ENCODE measurements around the gene CD2AP. TPM values are rescaled to one million over a fixed set of nuclear protein-coding genes. Genes with fewer than 3 reads are reported as not detected.

The CD2AP gene
- total RNA-seq, 1 donor from 2014 or later = 68.8 TPM

GRCh38 chr6:47525330-47526057, 47.9 kb downstream of the CD2AP start:
- H3K36me3 Mint-ChIP-seq (ENCODE audit: low read depth, unreplicated experiment) = peaks cover 3% of the 10 kb centered on the region
- H2AFZ ChIP-seq (ENCODE audit: low read depth, low read length) = no peak overlapping the region
- H3K4me1 ChIP-seq (ENCODE audit: insufficient read depth, low read length) = no peaks in the 10 kb centered on the region
- FAIRE-seq = no peak
- H3K79me2 ChIP-seq (ENCODE audit: insufficient read depth, low read length) = peaks cover 93% of the 10 kb centered on the region
- no peak overlapping the region for H3K4me2 ChIP-seq (ENCODE audit: low read length)
- no peaks in the 10 kb centered on the region for H3K9me3 Mint-ChIP-seq (ENCODE audit: unreplicated experiment)
- no peak overlapping the region for H3K9ac ChIP-seq (ENCODE audit: low read length)
- H3K4me3 ChIP-seq (ENCODE audit: insufficient read depth, low read depth, low read length) = no peak overlapping the region
- TF ChIP-seq EZH2 (IDR thresholded peaks at IDR 0.05; ENCODE audit: insufficient read depth, low read length) (no peak), CTCF (IDR thresholded peaks at IDR 0.05; ENCODE audit: insufficient read depth, low read depth, low read length) (no peak)
- H3K27ac ChIP-seq (ENCODE audit: low read depth, low read length) = no peak overlapping the region
- no peaks in the 10 kb centered on the region for H3K9me3 ChIP-seq (ENCODE audit: insufficient read depth, low read depth, low read length)
- no peak for DNase-seq (ENCODE audit: low read depth)
- H3K4me1 Mint-ChIP-seq (ENCODE audit: low read depth, unreplicated experiment) = peaks cover 24% of the 10 kb centered on the region
- no peak overlapping the region for H3K27ac Mint-ChIP-seq (ENCODE audit: unreplicated experiment)
- H3K4me3 Mint-ChIP-seq (ENCODE audit: unreplicated experiment) = no peak overlapping the region
- H3K27me3 Mint-ChIP-seq (ENCODE audit: low read depth, unreplicated experiment) = no peaks in the 10 kb centered on the region
- no peaks in the 10 kb centered on the region for H3K36me3 ChIP-seq (ENCODE audit: insufficient read depth, low read length)
- no peaks in the 10 kb centered on the region for H3K27me3 ChIP-seq (ENCODE audit: insufficient read depth, low read length)
- H4K20me1 ChIP-seq (ENCODE audit: insufficient read depth, low read length) = peaks cover 51% of the 10 kb centered on the region

- no peaks in the 10 kb centered on the region for H3K9me3 ChIP-seq (ENCODE audit: insufficient read depth, low read depth, low read length)
- Mint-ChIP-seq H3K36me3 (ENCODE audit: low read depth, unreplicated experiment) (peaks cover 3% of the 10 kb centered on the region), H3K9me3 (ENCODE audit: unreplicated experiment) (no peaks in the 10 kb centered on the region), H3K27ac (ENCODE audit: unreplicated experiment) (no peak overlapping the region), H3K4me1 (ENCODE audit: low read depth, unreplicated experiment) (peaks cover 24% of the 10 kb centered on the region), H3K4me3 (ENCODE audit: unreplicated experiment) (no peak overlapping the region), H3K27me3 (ENCODE audit: low read depth, unreplicated experiment) (no peaks in the 10 kb centered on the region)
- H3K4me3 ChIP-seq (ENCODE audit: insufficient read depth, low read depth, low read length) = no peak overlapping the region
- DNase-seq (ENCODE audit: low read depth) (no peak), FAIRE-seq (no peak)
- H4K20me1 ChIP-seq (ENCODE audit: insufficient read depth, low read length) = peaks cover 40% of the 10 kb centered on the region
- peaks cover 92% of the 10 kb centered on the region for H3K79me2 ChIP-seq (ENCODE audit: insufficient read depth, low read length)
- H3K27me3 ChIP-seq (ENCODE audit: insufficient read depth, low read length) = no peaks in the 10 kb centered on the region
- TF ChIP-seq EZH2 (IDR thresholded peaks at IDR 0.05; ENCODE audit: insufficient read depth, low read length) = no peak
- TF ChIP-seq CTCF (IDR thresholded peaks at IDR 0.05; ENCODE audit: insufficient read depth, low read depth, low read length) = no peak
- H3K36me3 ChIP-seq (ENCODE audit: insufficient read depth, low read length) = no peaks in the 10 kb centered on the region
- no peaks in the 10 kb centered on the region for H3K4me1 ChIP-seq (ENCODE audit: insufficient read depth, low read length)
- H3K4me2 ChIP-seq (ENCODE audit: low read length) = no peak overlapping the region
- no peak overlapping the region for H3K9ac ChIP-seq (ENCODE audit: low read length)
- H2AFZ ChIP-seq (ENCODE audit: low read depth, low read length) = no peak overlapping the region
- no peak overlapping the region for H3K27ac ChIP-seq (ENCODE audit: low read depth, low read length)
Observed at GRCh38 chr6:47527274-47527673, 49.7 kb downstream of the CD2AP start.

- no peaks in the 10 kb centered on the region for H3K9me3 ChIP-seq (ENCODE audit: insufficient read depth, low read depth, low read length)
- no peaks in the 10 kb centered on the region for H3K9me3 Mint-ChIP-seq (ENCODE audit: unreplicated experiment)
- H3K79me2 ChIP-seq (ENCODE audit: insufficient read depth, low read length) = peaks cover 75% of the 10 kb centered on the region
- no peaks in the 10 kb centered on the region for H3K36me3 ChIP-seq (ENCODE audit: insufficient read depth, low read length)
- no peak overlapping the region for H3K9ac ChIP-seq (ENCODE audit: low read length)
- no peak overlapping the region for H3K4me2 ChIP-seq (ENCODE audit: low read length)
- TF ChIP-seq EZH2 (IDR thresholded peaks at IDR 0.05; ENCODE audit: insufficient read depth, low read length) = no peak
- H3K4me3 ChIP-seq (ENCODE audit: insufficient read depth, low read depth, low read length) = no peak overlapping the region
- H3K27ac ChIP-seq (ENCODE audit: low read depth, low read length) = no peak overlapping the region
- no peaks in the 10 kb centered on the region for H3K27me3 Mint-ChIP-seq (ENCODE audit: low read depth, unreplicated experiment)
- no peaks in the 10 kb centered on the region for H3K27me3 ChIP-seq (ENCODE audit: insufficient read depth, low read length)
- H3K4me1 ChIP-seq (ENCODE audit: insufficient read depth, low read length) = no peaks in the 10 kb centered on the region
- no peak overlapping the region for H3K4me3 Mint-ChIP-seq (ENCODE audit: unreplicated experiment)
- no peak for FAIRE-seq
- no peak for DNase-seq (ENCODE audit: low read depth)
- no peak overlapping the region for H2AFZ ChIP-seq (ENCODE audit: low read depth, low read length)
- peaks cover 35% of the 10 kb centered on the region for H4K20me1 ChIP-seq (ENCODE audit: insufficient read depth, low read length)
- no peak overlapping the region for H3K27ac Mint-ChIP-seq (ENCODE audit: unreplicated experiment)
- peaks cover 17% of the 10 kb centered on the region for H3K4me1 Mint-ChIP-seq (ENCODE audit: low read depth, unreplicated experiment)
- H3K36me3 Mint-ChIP-seq (ENCODE audit: low read depth, unreplicated experiment) = peaks cover 3% of the 10 kb centered on the region
Observed at GRCh38 chr6:47529734-47530133, 52.1 kb downstream of the CD2AP start.
